Panc1 (cell line): ENCODE results near the gene C19orf33. TPM values are rescaled to one million over a fixed set of nuclear protein-coding genes. Genes with fewer than 3 reads are reported as not detected.
A peak's percentile ranks its signal among the peaks of the same experiment; 100 is the strongest.

Source experiments
- ATAC-seq: fragments of 200-7000 bp; cut with Tn5 transposase; 2 replicates; pipeline ENCODE4 v1.9.1; 2020; ENCODE audit warnings: mild to moderate bottlenecking, moderate library complexity
- BruUV-seq: library from RNA; stranded (reverse); fragments of 400-500 nt; replicated peaks from 2 replicates; lab custom pipeline; 2021; lab: Mats Ljungman, UMichigan
- CTCF ChIA-PET: fragments of 300-600 bp; sonication (Branson Sonifier 250); formaldehyde crosslinking; loops from one replicate; lab custom pipeline; 2022; ENCODE audit warnings: antibody characterized with exemption; lab: Charles Lee
- POLR2A ChIA-PET: fragments of 300-600 bp; sonication (Branson Sonifier 250); formaldehyde crosslinking; loops from one replicate; lab custom pipeline; 2022; ENCODE audit warnings: antibody characterized with exemption; lab: Charles Lee
- DNase-seq: peaks from one replicate; pipeline ENCODE4 v3.0.0-alpha.2; 2010; ENCODE audit warnings: low read depth, low spot score
- H3K27ac ChIP-seq: 2 replicates; pipeline ENCODE4 v1.5.1; 2011; ENCODE audit warnings: mild to moderate bottlenecking, low read length, inconsistent platforms
- H3K27me3 ChIP-seq: fragments of 200-500 bp; sonication (Bioruptor generic); 2 replicates; pipeline ENCODE4 v1.6.0; 2014; ENCODE audit warnings: low read length, inconsistent platforms; ENCODE audit not compliant: control insufficient read depth, insufficient read depth
- H3K36me3 ChIP-seq: fragments of 200-500 bp; sonication (Bioruptor generic); 2 replicates; pipeline ENCODE4 v1.5.1; 2014; ENCODE audit warnings: inconsistent platforms, mild to moderate bottlenecking, low read length, moderate library complexity; ENCODE audit not compliant: control insufficient read depth, insufficient read depth
- H3K4me1 ChIP-seq: 2 replicates; pipeline ENCODE4 v1.5.1; 2011; ENCODE audit warnings: inconsistent platforms, mild to moderate bottlenecking, low read length, moderate library complexity; ENCODE audit not compliant: control insufficient read depth, insufficient read depth
- H3K4me3 ChIP-seq, 2 experiments: 2 replicates each; pipeline ENCODE4 v1.5.1; 2011 to 2012; ENCODE audit warnings: low read depth in 2 of 2, low read length in 2 of 2, mild to moderate bottlenecking in 2 of 2, inconsistent platforms in 1 of 2, moderate library complexity in 1 of 2
- H3K9me3 ChIP-seq: fragments of 200-500 bp; sonication (Bioruptor generic); 2 replicates; pipeline ENCODE4 v1.5.1; 2014; ENCODE audit warnings: low read depth, mild to moderate bottlenecking, inconsistent platforms, low read length, moderate library complexity; ENCODE audit not compliant: control insufficient read depth, insufficient read depth
- POLR2AphosphoS5 ChIP-seq: IDR thresholded peaks from 2 replicates; pipeline ENCODE4 v1.6.1; 2012; ENCODE audit warnings: mild to moderate bottlenecking, low read depth, low read length, moderate library complexity
- SIN3A ChIP-seq: IDR thresholded peaks from 2 replicates; pipeline ENCODE4 v1.6.1; 2012; ENCODE audit warnings: low read depth, mild to moderate bottlenecking, low read length, moderate library complexity, borderline replicate concordance; ENCODE audit not compliant: insufficient read depth
- TCF7L2 ChIP-seq: IDR thresholded peaks from 2 replicates; pipeline ENCODE4 v1.6.1; 2011; ENCODE audit warnings: mild to moderate bottlenecking, low read depth, low read length, inconsistent platforms
- in situ Hi-C: cut with HindIII; loops from 2 replicates; pipeline ENCODE4 v1.10.0; 2016; ENCODE audit warnings: low sequenced_read_pairs, low pct_unique_long_range_greater_than_20kb
- intact Hi-C: fragments of 100-400 bp; cut with micrococcal nuclease; formaldehyde crosslinking; loops from one replicate; pipeline ENCODE4 v1.10.0; 2022; ENCODE audit not compliant: unreplicated experiment
- total RNA-seq: library from RNA; stranded (reverse); gene quantifications from one replicate; pipeline ENCODE4 v1.2.1, GENCODE V29; 2021; ENCODE audit not compliant: unreplicated experiment
- TF ChIP-seq, protein P1 (sequence below), 2 experiments: IDR thresholded peaks; 2 replicates each; pipeline ENCODE4 v1.6.1; 2011 to 2012; ENCODE audit warnings: low read depth in 2 of 2, control low read depth in 1 of 2, low read length in 1 of 2, mild to moderate bottlenecking in 1 of 2, moderate library complexity in 1 of 2; ENCODE audit not compliant: insufficient read depth in 1 of 2
- TF ChIP-seq, protein P2 (sequence below): fragments of 450-650 bp; IDR thresholded peaks from 2 replicates; pipeline ENCODE4 v1.5.1; 2017; ENCODE audit warnings: mild to moderate bottlenecking

Gene C19orf33
- total RNA-seq, 1 experiment from 2014 or later, result 201 TPM

DNA sequence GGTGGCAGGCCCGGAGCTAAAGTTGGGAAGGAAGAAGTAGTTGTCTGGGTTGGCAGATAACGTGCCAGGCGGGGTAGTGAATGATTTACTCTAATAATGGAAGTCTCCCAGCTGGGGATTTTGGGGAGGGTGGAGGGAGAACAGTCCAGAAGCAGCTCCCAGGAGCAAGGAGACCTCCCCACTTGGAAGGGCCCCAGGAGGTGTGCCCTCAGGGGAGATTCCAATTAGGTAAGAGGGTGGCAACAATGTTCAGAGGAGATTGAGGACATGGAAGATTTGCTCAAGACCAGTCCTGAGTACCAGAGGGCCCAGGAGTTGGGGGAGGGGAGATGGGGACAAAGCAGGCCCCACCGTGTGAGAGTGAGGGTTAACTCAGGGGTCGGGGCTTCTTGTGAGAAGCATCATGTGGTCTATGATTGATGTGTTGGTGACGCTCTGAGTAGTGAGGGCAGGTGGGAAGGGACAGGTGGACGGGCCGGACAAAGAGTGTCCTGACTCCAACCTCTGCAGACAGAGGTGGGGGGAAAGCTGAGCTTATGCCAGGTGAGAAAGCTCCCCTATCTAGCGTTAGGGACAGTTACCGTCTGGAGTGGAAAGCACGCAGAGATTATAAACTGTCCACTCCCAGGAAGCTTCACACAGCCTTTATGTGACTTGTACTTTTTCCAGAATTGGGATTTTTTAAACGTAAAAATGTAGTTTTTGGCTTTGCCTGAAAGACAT is 36.1 kb upstream of the C19orf33 start:
- ATAC-seq, result 0 out of 2 replicates have a peak, but pooled peaks have one; percentile 1
- ChIA-PET POLR2A (interaction anchor here (0.6 kb wide), 2 partner anchors 31 to 386 kb away, joined by 9 to 12 read pairs; no protein-coding TSS in a partner anchor), CTCF (no interaction called here)
- intact Hi-C loops, result no loop called here
- Histone ChIP-seq H3K27me3 (no peaks in the 10 kb centered on the region), H3K9me3 (no peaks in the 10 kb centered on the region), H3K4me3 (peak overlapping the region; percentile 65 to 97), H3K4me1 (peaks cover 69% of the 10 kb centered on the region), H3K36me3 (no peaks in the 10 kb centered on the region), H3K27ac (peak overlapping the region; percentile 99)
- no TSS peak for BruUV-seq
- TF ChIP-seq POLR2AphosphoS5 (peak; percentile 50; the same call in 1 of the 2 replicates), SIN3A (no peak)
- no peak for DNase-seq
- in situ Hi-C loops, result no loop called here

DNA sequence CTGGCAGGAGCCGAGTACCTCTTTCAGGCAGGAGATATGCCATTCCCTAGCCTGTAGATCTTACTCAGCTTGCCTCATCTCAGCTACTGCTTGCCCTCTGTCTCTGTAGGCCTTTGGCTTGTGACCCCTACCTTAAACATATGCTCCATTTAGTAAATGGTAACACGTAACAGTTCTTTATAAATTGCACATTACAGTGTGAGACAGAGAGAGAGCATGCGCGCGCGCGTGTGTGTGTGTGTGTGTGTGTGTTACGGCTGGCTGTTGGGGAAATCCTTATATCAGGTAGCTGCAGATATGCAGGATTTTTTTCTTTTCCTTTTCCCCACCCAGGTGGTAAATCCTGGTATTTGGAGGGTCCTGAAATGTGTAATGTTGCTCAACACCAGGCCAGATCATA is 35.5 kb upstream of the C19orf33 start:
- ChIA-PET CTCF (no interaction called here), POLR2A (interaction anchor here (0.7 kb wide), 1 partner anchor 43 kb away, joined by 6 read pairs; no protein-coding TSS in a partner anchor)
- Histone ChIP-seq H3K4me3 (peak overlapping the region; percentile 65 to 97), H3K36me3 (no peaks in the 10 kb centered on the region), H3K4me1 (peaks cover 69% of the 10 kb centered on the region), H3K27ac (peak overlapping the region; percentile 99), H3K9me3 (no peaks in the 10 kb centered on the region), H3K27me3 (no peaks in the 10 kb centered on the region)
- no peak for DNase-seq
- intact Hi-C loops (no loop called here), in situ Hi-C loops (no loop called here)
- TF ChIP-seq TCF7L2, result no peak
- TF ChIP-seq POLR2AphosphoS5, result peak; percentile 37; the same call in 1 of the 2 replicates
- no peak for TF ChIP-seq SIN3A
- no TSS peak for BruUV-seq
- ATAC-seq, result no peak

DNA sequence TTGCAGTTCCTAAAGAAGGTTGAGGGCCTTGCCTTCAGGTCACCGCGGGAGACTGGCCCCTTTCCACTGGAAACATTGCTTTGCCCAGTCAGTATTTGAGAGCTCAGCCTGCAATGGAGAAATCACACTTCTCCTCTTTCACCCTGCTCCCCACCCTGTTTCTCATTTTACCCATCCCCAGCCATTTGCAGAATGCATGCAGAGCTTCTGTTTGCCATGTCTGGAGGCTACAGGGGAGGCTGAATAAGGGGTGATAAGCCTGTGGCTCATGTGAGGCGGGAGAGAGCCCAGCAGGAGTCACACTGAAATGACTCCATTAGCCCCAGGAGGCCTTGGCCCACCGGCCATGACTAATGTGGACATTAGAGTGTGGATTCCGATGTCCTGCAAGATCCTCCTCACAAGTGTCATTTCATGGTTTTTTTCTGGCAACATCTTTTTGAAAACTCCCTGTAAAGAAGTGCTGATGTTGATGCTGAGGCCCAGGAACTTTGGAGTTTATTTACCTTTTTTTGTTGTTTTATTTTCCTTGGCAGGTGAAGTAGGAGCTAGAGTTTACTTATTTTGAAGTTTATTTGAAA is 33.4 kb upstream of the C19orf33 start:
- TF ChIP-seq, protein P1, sequence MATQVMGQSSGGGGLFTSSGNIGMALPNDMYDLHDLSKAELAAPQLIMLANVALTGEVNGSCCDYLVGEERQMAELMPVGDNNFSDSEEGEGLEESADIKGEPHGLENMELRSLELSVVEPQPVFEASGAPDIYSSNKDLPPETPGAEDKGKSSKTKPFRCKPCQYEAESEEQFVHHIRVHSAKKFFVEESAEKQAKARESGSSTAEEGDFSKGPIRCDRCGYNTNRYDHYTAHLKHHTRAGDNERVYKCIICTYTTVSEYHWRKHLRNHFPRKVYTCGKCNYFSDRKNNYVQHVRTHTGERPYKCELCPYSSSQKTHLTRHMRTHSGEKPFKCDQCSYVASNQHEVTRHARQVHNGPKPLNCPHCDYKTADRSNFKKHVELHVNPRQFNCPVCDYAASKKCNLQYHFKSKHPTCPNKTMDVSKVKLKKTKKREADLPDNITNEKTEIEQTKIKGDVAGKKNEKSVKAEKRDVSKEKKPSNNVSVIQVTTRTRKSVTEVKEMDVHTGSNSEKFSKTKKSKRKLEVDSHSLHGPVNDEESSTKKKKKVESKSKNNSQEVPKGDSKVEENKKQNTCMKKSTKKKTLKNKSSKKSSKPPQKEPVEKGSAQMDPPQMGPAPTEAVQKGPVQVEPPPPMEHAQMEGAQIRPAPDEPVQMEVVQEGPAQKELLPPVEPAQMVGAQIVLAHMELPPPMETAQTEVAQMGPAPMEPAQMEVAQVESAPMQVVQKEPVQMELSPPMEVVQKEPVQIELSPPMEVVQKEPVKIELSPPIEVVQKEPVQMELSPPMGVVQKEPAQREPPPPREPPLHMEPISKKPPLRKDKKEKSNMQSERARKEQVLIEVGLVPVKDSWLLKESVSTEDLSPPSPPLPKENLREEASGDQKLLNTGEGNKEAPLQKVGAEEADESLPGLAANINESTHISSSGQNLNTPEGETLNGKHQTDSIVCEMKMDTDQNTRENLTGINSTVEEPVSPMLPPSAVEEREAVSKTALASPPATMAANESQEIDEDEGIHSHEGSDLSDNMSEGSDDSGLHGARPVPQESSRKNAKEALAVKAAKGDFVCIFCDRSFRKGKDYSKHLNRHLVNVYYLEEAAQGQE (IDR thresholded peaks at IDR 0.05; ENCODE audit: insufficient read depth in 1 of 2, low read depth in 2 of 2, low read length in 1 of 2), result peak in 1 of 2 experiments; percentile 40; a peak in 1 of 4 replicates
- TF ChIP-seq TCF7L2 (peak; percentile 94), SIN3A (no peak), POLR2AphosphoS5 (peak; percentile 78; the same call in 1 of the 2 replicates)
- TF ChIP-seq, protein P2, sequence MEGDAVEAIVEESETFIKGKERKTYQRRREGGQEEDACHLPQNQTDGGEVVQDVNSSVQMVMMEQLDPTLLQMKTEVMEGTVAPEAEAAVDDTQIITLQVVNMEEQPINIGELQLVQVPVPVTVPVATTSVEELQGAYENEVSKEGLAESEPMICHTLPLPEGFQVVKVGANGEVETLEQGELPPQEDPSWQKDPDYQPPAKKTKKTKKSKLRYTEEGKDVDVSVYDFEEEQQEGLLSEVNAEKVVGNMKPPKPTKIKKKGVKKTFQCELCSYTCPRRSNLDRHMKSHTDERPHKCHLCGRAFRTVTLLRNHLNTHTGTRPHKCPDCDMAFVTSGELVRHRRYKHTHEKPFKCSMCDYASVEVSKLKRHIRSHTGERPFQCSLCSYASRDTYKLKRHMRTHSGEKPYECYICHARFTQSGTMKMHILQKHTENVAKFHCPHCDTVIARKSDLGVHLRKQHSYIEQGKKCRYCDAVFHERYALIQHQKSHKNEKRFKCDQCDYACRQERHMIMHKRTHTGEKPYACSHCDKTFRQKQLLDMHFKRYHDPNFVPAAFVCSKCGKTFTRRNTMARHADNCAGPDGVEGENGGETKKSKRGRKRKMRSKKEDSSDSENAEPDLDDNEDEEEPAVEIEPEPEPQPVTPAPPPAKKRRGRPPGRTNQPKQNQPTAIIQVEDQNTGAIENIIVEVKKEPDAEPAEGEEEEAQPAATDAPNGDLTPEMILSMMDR, result no peak
- BruUV-seq, result no TSS peak
- H3K36me3 ChIP-seq, result 0 out of 2 replicates have a peak, but pooled peaks cover 2% of the 10 kb centered on the region
- CTCF ChIA-PET, result interaction anchor here (0.5 to 1.3 kb wide), 5 partner anchors 14 to 326 kb away, joined by 3 to 4 read pairs (median 3); partner anchors contain the start of gene CATSPERG
- POLR2A ChIA-PET, result interaction anchor here (0.6 to 1.4 kb wide), 4 partner anchors 8 to 83 kb away, joined by 3 to 8 read pairs (median 4); partner anchors contain the start of gene C19orf33
- peaks cover 83% of the 10 kb centered on the region for H3K4me1 ChIP-seq
- intact Hi-C loops, result no loop called here
- in situ Hi-C loops, result no loop called here
- ATAC-seq (peak; percentile 85), DNase-seq (peak; percentile 89)
- peak overlapping the region; percentile 99 for H3K27ac ChIP-seq
- peak overlapping the region in 1 of 2 experiments; percentile 32; a peak in 2 of 4 replicates for H3K4me3 ChIP-seq
- H3K27me3 ChIP-seq, result no peaks in the 10 kb centered on the region
- H3K9me3 ChIP-seq, result no peaks in the 10 kb centered on the region
